ENCODE results near the gene TTF2.

The TTF2 gene

DNA sequence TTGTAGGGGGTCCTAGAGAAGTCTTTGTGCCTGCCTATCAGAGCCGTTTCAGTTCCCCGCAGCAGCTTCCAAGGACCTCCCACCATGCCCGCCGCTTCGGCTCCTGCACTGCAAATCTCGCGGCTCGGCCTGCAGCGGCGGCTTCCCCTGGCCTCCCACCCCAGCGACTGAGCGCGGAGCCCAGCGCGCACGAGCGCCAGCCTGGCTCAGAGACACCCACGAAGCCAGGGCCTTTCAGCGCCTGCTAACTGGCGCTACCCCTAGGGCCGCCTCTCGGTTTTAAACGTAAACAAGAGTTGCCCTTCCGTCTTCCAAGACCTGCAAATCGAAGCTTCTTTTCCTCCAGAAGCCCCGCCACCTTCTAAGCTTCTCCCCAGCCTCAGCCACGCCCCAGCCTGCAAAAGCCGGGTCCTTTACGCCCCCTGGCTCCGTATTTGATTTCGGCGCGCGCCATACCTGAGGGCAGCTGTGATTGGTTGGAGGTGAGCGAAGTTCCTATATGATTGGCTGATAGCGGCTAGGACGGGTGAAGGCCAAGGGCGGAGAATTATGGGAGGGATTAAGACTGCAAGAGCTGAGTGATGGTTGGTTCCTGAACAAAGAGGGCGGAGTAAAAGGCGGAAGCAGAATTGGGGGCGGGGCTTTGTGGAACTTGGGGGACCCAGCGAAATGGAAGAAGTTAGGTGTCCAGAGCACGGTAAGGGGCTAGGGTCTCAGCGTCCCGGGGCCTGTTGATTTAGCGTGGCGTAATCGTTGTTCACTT lies at the start of gene TTF2:
Gene TTF2 (plus strand): TSS at position 649 of the 763 bp plus-strand sequence. CDS start 21 bp downstream, at position 670.
- Mint-ChIP-seq H3K4me1 (ENCODE audit: low read depth) (peaks cover 49% of the 10 kb centered on the region), H3K4me3 (no peak within 1 kb of the TSS), H3K27ac (no peak within 1 kb of the TSS), H3K9me3 (no peaks in the 10 kb centered on the region), H3K27me3 (ENCODE audit: low read depth) (no peaks in the 10 kb centered on the region), H3K36me3 (ENCODE audit: low read depth) (peaks cover 22% of the 10 kb centered on the region)

DNA sequence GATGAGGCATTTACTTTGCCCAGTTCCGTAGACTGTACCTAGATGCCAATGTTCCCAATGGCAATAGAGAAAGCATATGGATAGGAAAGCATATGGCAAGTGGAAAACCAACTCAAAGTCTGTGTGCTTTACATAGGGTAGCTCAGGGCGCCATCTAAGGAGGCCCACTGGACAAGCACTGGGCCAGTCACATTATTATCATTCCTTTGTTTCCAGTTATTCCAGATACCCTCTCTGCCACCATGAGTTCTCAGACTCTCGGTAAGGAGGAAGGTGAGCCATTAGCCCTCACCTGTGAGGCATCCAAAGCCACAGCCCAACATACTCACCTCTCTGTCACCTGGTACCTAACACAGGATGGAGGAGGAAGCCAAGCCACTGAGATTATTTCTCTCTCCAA lies 48.8 kb upstream of the TTF2 start:
- H3K4me1 Mint-ChIP-seq (ENCODE audit: low read depth) = peaks cover 23% of the 10 kb centered on the region
- no peaks in the 10 kb centered on the region for H3K9me3 Mint-ChIP-seq
- H3K27ac Mint-ChIP-seq = no peak overlapping the region
- H3K4me3 Mint-ChIP-seq = no peak overlapping the region
- H3K27me3 Mint-ChIP-seq (ENCODE audit: low read depth) = peaks cover 3% of the 10 kb centered on the region
- peaks cover 2% of the 10 kb centered on the region for H3K36me3 Mint-ChIP-seq (ENCODE audit: low read depth)

DNA sequence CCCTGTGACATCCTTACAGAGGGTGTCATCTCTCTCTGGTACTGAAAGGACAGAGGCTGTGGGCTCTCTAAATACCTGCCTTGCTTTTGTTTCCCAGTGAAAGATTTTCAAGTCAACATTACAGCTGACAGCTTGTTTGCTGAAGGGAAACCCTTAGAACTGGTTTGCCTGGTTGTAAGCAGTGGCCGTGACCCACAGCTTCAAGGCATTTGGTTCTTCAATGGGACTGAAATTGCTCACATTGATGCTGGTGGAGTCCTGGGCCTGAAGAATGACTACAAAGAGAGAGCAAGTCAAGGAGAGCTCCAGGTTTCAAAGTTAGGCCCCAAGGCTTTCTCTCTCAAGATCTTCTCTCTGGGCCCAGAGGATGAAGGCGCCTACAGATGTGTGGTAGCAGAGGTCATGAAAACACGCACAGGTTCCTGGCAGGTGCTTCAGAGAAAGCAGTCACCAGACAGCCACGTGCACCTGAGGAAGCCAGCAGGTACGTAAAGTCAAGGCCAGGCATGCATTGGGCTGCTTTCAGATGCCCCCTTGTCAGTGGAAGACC lies 46.7 kb upstream of the TTF2 start:
- no peaks in the 10 kb centered on the region for H3K27me3 Mint-ChIP-seq (ENCODE audit: low read depth)
- H3K27ac Mint-ChIP-seq = no peak overlapping the region
- peaks cover 22% of the 10 kb centered on the region for H3K4me1 Mint-ChIP-seq (ENCODE audit: low read depth)
- H3K4me3 Mint-ChIP-seq = no peak overlapping the region
- H3K36me3 Mint-ChIP-seq (ENCODE audit: low read depth) = peaks cover 2% of the 10 kb centered on the region
- no peaks in the 10 kb centered on the region for H3K9me3 Mint-ChIP-seq

DNA sequence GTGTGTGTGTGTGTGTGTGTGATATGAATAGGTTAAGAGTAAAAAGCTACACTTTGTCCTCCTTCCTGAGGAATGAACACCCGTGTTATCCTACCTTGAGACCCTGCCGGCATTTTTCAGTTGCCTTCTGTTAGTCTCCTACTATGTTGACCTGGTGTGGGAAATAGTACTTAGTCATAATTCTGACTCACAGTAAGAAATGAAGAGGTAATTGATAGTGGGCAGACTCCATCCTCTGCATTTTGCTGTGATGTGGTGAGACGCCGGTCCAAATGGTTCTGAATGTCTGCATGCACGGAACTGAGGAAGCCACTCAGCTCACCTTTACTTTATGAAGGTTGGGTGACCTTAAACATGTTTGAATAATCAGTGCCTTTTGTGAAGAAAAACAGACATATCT lies 45.9 kb upstream of the TTF2 start:
- no peaks in the 10 kb centered on the region for H3K9me3 Mint-ChIP-seq
- H3K4me3 Mint-ChIP-seq = no peak overlapping the region
- no peak overlapping the region for H3K27ac Mint-ChIP-seq
- H3K27me3 Mint-ChIP-seq (ENCODE audit: low read depth) = no peaks in the 10 kb centered on the region
- H3K36me3 Mint-ChIP-seq (ENCODE audit: low read depth) = peaks cover 1% of the 10 kb centered on the region
- peaks cover 14% of the 10 kb centered on the region for H3K4me1 Mint-ChIP-seq (ENCODE audit: low read depth)

DNA sequence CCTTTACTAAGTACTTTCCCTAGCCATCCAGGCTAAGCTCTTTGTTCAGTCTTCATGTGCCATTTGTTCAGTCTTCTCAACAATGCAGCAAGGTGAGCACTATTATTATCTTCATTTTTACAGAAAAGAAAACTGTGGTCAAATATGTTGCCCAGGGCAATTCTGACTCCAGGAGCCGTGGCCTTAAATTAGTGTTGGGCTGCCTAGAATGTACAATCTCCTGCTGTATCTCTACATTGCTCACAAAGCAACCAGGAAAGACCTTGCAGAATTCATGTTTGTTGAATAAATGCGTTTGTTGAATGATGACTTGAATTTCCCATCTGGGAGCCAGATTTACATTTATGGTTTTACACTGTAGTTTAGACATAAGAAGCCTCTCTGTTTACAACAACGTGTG lies 44.4 kb upstream of the TTF2 start:
- H3K4me3 Mint-ChIP-seq = no peak overlapping the region
- no peak overlapping the region for H3K27ac Mint-ChIP-seq

DNA sequence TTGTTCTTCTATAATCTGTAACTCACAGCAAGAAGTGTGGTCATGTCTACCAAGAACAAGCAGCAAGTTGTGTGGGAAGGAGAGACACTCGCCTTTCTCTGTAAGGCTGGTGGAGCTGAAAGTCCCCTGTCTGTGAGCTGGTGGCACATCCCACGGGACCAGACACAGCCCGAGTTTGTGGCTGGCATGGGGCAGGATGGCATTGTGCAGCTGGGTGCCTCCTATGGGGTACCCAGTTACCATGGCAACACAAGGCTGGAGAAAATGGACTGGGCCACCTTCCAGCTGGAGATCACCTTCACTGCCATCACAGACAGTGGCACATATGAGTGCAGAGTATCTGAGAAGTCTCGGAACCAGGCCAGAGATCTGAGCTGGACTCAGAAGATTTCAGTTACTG lies 43.1 kb upstream of the TTF2 start:
- H3K9me3 Mint-ChIP-seq = no peaks in the 10 kb centered on the region

More for the DNA sequence above, 44.4 kb upstream of the TTF2 start:
- Mint-ChIP-seq H3K36me3 (ENCODE audit: low read depth) (no peaks in the 10 kb centered on the region), H3K27me3 (ENCODE audit: low read depth) (no peaks in the 10 kb centered on the region), H3K4me1 (ENCODE audit: low read depth) (peaks cover 5% of the 10 kb centered on the region), H3K9me3 (no peaks in the 10 kb centered on the region)

DNA sequence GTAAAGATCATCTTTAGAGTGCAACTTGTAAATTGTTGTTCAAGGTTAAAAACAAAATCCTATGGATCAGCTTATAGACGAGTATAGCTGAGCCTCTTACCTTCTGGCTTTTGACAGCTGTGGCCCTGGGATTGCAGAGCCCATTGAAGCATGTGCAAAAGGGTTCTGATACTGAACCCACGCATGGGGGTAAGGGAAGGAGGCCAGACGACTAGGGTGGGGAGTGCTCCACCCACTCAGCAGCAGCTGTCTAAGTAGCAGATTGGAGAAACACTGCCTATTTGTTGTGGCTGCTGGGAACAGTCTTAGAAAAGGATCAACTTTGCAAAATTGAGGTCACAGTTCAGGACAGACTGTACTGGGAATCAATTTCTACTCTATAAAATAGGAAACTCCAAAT lies 42.5 kb upstream of the TTF2 start:
- no peaks in the 10 kb centered on the region for H3K27me3 Mint-ChIP-seq (ENCODE audit: low read depth)
- H3K9me3 Mint-ChIP-seq = no peaks in the 10 kb centered on the region
- H3K4me3 Mint-ChIP-seq = no peak overlapping the region
- H3K36me3 Mint-ChIP-seq (ENCODE audit: low read depth) = no peaks in the 10 kb centered on the region
- peaks cover 5% of the 10 kb centered on the region for H3K4me1 Mint-ChIP-seq (ENCODE audit: low read depth)
- no peak overlapping the region for H3K27ac Mint-ChIP-seq

More for the DNA sequence above, 43.1 kb upstream of the TTF2 start:
- Mint-ChIP-seq H3K27ac (no peak overlapping the region), H3K36me3 (ENCODE audit: low read depth) (no peaks in the 10 kb centered on the region), H3K4me3 (no peak overlapping the region), H3K27me3 (ENCODE audit: low read depth) (no peaks in the 10 kb centered on the region), H3K4me1 (ENCODE audit: low read depth) (peaks cover 5% of the 10 kb centered on the region)

DNA sequence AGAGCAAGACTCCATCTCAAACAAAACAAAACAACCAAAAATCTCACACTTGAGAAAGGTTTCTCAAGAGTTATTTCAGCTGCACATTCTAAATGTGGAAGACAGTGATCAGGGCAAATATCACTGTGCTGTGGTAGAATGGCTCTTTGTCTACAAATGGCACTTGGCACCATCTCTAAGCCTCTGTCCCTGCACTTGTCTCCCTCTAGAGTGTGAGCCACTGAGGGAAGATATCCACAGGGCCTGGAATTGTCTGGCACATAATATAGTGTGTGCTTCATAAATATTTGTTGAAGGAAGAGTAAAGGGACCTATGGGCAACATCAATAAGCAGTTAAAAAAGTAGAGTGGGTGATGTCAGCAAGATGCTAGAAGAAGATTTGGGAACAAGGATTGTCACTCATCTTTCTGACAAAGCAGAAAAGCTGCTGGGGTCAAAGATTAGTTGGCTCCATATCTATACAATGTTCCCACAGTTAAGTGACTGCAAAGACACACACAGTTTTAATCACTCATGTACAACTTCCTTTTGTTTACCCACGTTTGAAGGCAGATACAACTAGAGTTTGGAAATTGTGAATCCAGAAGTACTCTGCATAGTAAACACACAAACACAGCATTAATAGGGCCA lies 39.5 kb upstream of the TTF2 start:
- Mint-ChIP-seq H3K27ac (no peak overlapping the region), H3K4me3 (no peak overlapping the region), H3K4me1 (ENCODE audit: low read depth) (peaks cover 3% of the 10 kb centered on the region), H3K27me3 (ENCODE audit: low read depth) (no peaks in the 10 kb centered on the region), H3K36me3 (ENCODE audit: low read depth) (no peaks in the 10 kb centered on the region), H3K9me3 (no peaks in the 10 kb centered on the region)

DNA sequence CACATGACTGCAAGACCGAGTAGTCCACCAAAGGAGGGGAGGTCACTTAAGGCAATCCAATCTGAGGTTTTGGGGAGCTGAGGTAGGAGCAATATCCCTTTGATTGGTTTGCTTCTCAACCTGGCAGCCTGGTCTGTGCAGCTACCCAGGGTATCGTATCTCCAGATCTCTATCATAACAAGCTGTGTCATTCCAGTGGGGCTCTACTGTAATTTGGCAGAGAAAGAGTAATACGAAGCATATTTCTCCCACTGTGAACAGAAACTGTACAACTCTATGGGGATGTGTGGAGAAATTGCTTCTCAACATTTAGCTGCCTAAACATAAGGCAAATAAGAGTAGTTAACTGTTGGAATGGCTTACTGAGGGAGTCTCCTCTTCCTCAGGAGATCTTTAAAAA lies 38.0 kb upstream of the TTF2 start:
- H3K27ac Mint-ChIP-seq = no peak overlapping the region
- H3K36me3 Mint-ChIP-seq (ENCODE audit: low read depth) = no peaks in the 10 kb centered on the region
- H3K27me3 Mint-ChIP-seq (ENCODE audit: low read depth) = no peaks in the 10 kb centered on the region
- H3K9me3 Mint-ChIP-seq = no peaks in the 10 kb centered on the region
- H3K4me3 Mint-ChIP-seq = no peak overlapping the region
- H3K4me1 Mint-ChIP-seq (ENCODE audit: low read depth) = peaks cover 3% of the 10 kb centered on the region

DNA sequence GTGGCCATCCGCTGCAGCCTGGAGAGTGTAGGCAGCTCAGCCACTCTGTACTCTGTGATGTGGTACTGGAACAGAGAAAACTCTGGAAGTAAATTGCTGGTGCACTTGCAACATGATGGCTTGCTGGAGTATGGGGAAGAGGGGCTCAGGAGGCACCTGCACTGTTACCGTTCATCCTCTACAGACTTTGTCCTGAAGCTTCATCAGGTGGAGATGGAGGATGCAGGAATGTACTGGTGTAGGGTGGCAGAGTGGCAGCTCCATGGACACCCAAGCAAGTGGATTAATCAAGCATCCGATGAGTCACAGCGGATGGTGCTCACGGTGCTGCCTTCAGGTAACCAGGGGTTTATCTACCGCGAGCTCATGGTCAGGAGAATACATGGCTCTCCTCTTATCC lies 34.6 kb upstream of the TTF2 start:
- Mint-ChIP-seq H3K4me3 (no peak overlapping the region), H3K27me3 (ENCODE audit: low read depth) (no peaks in the 10 kb centered on the region), H3K27ac (no peak overlapping the region), H3K36me3 (ENCODE audit: low read depth) (no peaks in the 10 kb centered on the region), H3K9me3 (no peaks in the 10 kb centered on the region), H3K4me1 (ENCODE audit: low read depth) (peaks cover 1% of the 10 kb centered on the region)

DNA sequence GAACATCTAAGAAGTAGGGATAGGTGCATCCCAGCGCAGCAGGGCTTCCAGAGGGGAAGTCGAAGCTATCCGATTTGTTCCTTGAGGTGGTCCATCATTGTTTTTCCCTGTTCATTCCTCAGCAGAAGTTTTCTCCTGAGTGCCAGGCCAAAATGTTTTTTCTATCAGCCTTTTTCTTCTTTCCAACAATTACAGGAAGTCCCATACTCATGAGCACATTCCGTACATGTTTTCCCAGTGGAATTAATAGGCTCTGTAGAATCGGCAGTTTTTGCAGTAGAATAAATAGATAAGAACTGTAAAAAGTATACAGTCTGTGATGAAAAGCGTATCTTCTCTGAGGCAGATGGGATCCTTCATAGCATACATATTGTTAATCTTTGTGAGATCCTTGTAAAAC lies 33.8 kb upstream of the TTF2 start:
- H3K4me1 Mint-ChIP-seq (ENCODE audit: low read depth) = peaks cover 1% of the 10 kb centered on the region
- no peaks in the 10 kb centered on the region for H3K27me3 Mint-ChIP-seq (ENCODE audit: low read depth)
- H3K36me3 Mint-ChIP-seq (ENCODE audit: low read depth) = no peaks in the 10 kb centered on the region
- H3K9me3 Mint-ChIP-seq = no peaks in the 10 kb centered on the region
- H3K27ac Mint-ChIP-seq = no peak overlapping the region
- no peak overlapping the region for H3K4me3 Mint-ChIP-seq

DNA sequence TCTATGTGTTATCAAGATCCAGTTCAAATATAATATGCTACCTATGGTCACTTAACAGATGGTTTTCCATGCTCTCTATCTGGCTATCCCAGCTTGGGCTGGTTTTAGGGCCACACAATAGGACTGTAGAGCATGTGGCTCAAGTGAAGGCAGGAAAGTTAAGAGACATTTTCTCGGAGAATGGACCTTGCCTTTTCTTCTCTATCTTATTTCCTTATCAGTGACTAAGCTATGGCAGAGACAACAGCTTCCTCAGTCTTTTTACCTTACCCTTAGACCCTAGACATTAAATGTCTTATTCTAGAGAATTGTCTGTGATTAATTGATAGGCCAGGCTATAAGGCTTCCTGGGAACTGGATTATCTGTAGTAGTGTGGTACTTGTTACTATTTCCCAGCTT lies 30.4 kb upstream of the TTF2 start:
- H3K9me3 Mint-ChIP-seq = no peaks in the 10 kb centered on the region
- peaks cover 3% of the 10 kb centered on the region for H3K36me3 Mint-ChIP-seq (ENCODE audit: low read depth)
- no peaks in the 10 kb centered on the region for H3K27me3 Mint-ChIP-seq (ENCODE audit: low read depth)
- peaks cover 3% of the 10 kb centered on the region for H3K4me1 Mint-ChIP-seq (ENCODE audit: low read depth)
- H3K27ac Mint-ChIP-seq = no peak overlapping the region
- no peak overlapping the region for H3K4me3 Mint-ChIP-seq

DNA sequence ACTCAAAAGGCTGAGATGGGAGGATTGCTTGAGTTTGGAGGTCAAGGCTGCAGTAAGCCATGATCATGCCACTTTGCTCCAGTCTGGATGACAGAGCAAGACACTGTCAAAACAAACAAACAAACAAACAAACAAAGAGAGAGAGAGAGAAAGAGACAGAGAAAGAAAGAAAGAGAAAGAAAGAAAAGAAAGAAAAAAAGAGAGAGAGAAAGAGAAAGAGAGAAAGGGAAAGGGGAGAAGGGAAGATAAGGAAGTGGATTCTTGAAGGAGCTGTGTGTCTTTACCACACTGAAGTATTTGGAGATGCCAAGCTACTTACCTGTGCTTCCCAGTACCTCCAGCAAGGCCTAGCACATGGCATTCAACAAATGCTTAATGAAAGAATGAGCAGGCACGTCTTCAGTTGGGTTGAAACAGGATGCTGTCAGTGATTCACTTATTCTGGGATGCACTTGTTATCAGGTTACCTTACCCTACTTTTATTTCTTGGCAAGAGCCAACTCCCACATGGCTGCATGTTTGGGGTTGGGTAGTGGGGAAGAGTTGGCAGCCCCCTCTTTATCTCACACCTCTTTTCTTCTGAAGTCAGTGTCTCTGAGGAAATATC lies 29.8 kb upstream of the TTF2 start:
- Mint-ChIP-seq H3K36me3 (ENCODE audit: low read depth) (peaks cover 3% of the 10 kb centered on the region), H3K27ac (no peak overlapping the region), H3K9me3 (no peaks in the 10 kb centered on the region), H3K27me3 (ENCODE audit: low read depth) (no peaks in the 10 kb centered on the region), H3K4me3 (no peak overlapping the region), H3K4me1 (ENCODE audit: low read depth) (peaks cover 3% of the 10 kb centered on the region)

DNA sequence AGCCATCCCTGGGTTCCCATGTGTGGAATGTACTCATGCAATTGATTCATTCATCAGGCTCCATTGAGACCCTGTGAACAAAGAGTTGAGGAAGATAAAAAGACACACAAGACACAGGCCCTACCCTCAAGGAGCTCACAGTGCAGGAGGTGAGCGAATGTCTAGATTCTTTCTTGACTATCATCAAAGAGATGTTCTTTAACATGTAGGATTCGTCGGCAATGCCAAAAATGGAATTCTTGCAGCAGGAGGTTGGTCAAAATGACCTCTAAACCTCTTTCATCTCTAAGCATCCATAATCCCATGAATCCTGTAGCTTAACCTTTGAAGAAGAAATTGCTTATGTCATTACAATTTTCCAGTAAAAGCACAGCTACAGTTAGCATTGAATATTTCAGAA lies 27.9 kb upstream of the TTF2 start:
- no peak overlapping the region for H3K27ac Mint-ChIP-seq
- H3K4me3 Mint-ChIP-seq = no peak overlapping the region
- H3K36me3 Mint-ChIP-seq (ENCODE audit: low read depth) = peaks cover 3% of the 10 kb centered on the region

More for the DNA sequence above, 27.9 kb upstream of the TTF2 start:
- H3K9me3 Mint-ChIP-seq = no peaks in the 10 kb centered on the region
- H3K27me3 Mint-ChIP-seq (ENCODE audit: low read depth) = no peaks in the 10 kb centered on the region
- peaks cover 3% of the 10 kb centered on the region for H3K4me1 Mint-ChIP-seq (ENCODE audit: low read depth)

Data from T-helper 1 cell treated with Interleukin-12 subunit alpha and Interleukin-12 subunit beta and Interleukin-4 antibody, amounts not matched to agents 30 μg/mL and 1 μg/mL, for 36 hours (primary cell).